BLaER1 (cell line): ENCODE results near the gene CELF3.

Experiments
- H3K27ac ChIP-seq: shearing (Covaris generic); formaldehyde crosslinking; 2 replicates; pipeline ENCODE4 v1.8.1; 2022
- H3K27me3 ChIP-seq: shearing (Covaris generic); formaldehyde crosslinking; 2 replicates; pipeline ENCODE4 v1.8.1; 2022
- H3K36me3 ChIP-seq: shearing (Covaris generic); formaldehyde crosslinking; 2 replicates; pipeline ENCODE4 v1.8.1; 2022
- H3K4me1 ChIP-seq: shearing (Covaris generic); formaldehyde crosslinking; 2 replicates; pipeline ENCODE4 v1.8.1; 2022
- H3K4me2 ChIP-seq: shearing (Covaris generic); formaldehyde crosslinking; 2 replicates; pipeline ENCODE4 v1.8.1; 2022
- H3K4me3 ChIP-seq: shearing (Covaris generic); formaldehyde crosslinking; 2 replicates; pipeline ENCODE4 v1.8.1; 2022
- H3K9ac ChIP-seq: shearing (Covaris generic); formaldehyde crosslinking; 2 replicates; pipeline ENCODE4 v1.8.1; 2022
- H3K9me3 ChIP-seq: shearing (Covaris generic); formaldehyde crosslinking; 2 replicates; pipeline ENCODE4 v1.8.1; 2022
- H4K20me1 ChIP-seq: shearing (Covaris generic); formaldehyde crosslinking; 2 replicates; pipeline ENCODE4 v1.8.1; 2022
- Cebpa-rat ChIP-seq: shearing (Covaris generic); IDR thresholded peaks from 2 replicates; pipeline ENCODE4 v1.8.1; 2022

The CELF3 gene

GRCh38 chr1:151711044-151711800 is 5.4 kb downstream of the CELF3 start:
- TF ChIP-seq Cebpa-rat = no peak
- no peak overlapping the region for H3K9ac ChIP-seq
- H3K4me3 ChIP-seq = no peak overlapping the region
- peaks cover 15% of the 10 kb centered on the region for H3K27me3 ChIP-seq
- H3K4me2 ChIP-seq = peak overlapping the region; percentile 31; the same call in 1 of the 2 replicates
- H3K27ac ChIP-seq = no peak overlapping the region
- H4K20me1 ChIP-seq = no peaks in the 10 kb centered on the region
- H3K36me3 ChIP-seq = no peaks in the 10 kb centered on the region
- peaks cover 59% of the 10 kb centered on the region for H3K4me1 ChIP-seq
- H3K9me3 ChIP-seq = no peaks in the 10 kb centered on the region

- Histone ChIP-seq H3K36me3 (no peaks in the 10 kb centered on the region), H3K9ac (no peak overlapping the region), H3K4me3 (no peak overlapping the region), H3K27ac (no peak overlapping the region), H3K27me3 (peaks cover 6% of the 10 kb centered on the region; the same call in 1 of the 2 replicates), H3K4me1 (peaks cover 68% of the 10 kb centered on the region), H3K9me3 (no peaks in the 10 kb centered on the region), H4K20me1 (no peaks in the 10 kb centered on the region), H3K4me2 (peak overlapping the region; percentile 95)
- no peak for TF ChIP-seq Cebpa-rat
Observed at GRCh38 chr1:151710187-151710840, 6.3 kb downstream of the CELF3 start.

- Histone ChIP-seq H3K9me3 (no peaks in the 10 kb centered on the region), H4K20me1 (no peaks in the 10 kb centered on the region), H3K9ac (no peak overlapping the region; the same call in 1 of the 2 replicates), H3K27me3 (no peaks in the 10 kb centered on the region), H3K36me3 (no peaks in the 10 kb centered on the region), H3K4me1 (peaks cover 83% of the 10 kb centered on the region), H3K27ac (peak overlapping the region; percentile 71), H3K4me3 (no peak overlapping the region), H3K4me2 (peak overlapping the region; percentile 95)
- no peak for TF ChIP-seq Cebpa-rat
Observed at GRCh38 chr1:151708891-151709290, 7.7 kb downstream of the CELF3 start.

- Histone ChIP-seq H3K27ac (peak overlapping the region; percentile 87), H3K36me3 (no peaks in the 10 kb centered on the region)
- TF ChIP-seq Cebpa-rat = no peak
Observed at GRCh38 chr1:151707541-151708065, 9.0 kb downstream of the CELF3 start.

GRCh38 chr1:151706464-151707415 is 9.9 kb downstream of the CELF3 start:
- Histone ChIP-seq H3K27ac (peak overlapping the region; percentile 87), H3K4me3 (0 out of 2 replicates have a peak overlapping the region, but pooled peaks have one; percentile 10), H3K9ac (peak overlapping the region; percentile 57; the same call in 1 of the 2 replicates), H3K36me3 (peaks cover under 1% of the 10 kb centered on the region), H4K20me1 (no peaks in the 10 kb centered on the region), H3K4me2 (peak overlapping the region; percentile 95), H3K4me1 (peaks cover 82% of the 10 kb centered on the region), H3K9me3 (no peaks in the 10 kb centered on the region), H3K27me3 (no peaks in the 10 kb centered on the region)
- no peak for TF ChIP-seq Cebpa-rat

More at GRCh38 chr1:151707541-151708065, 9.0 kb downstream of the CELF3 start:
- H3K9me3 ChIP-seq = no peaks in the 10 kb centered on the region
- no peaks in the 10 kb centered on the region for H4K20me1 ChIP-seq
- H3K4me3 ChIP-seq = no peak overlapping the region
- peaks cover 89% of the 10 kb centered on the region for H3K4me1 ChIP-seq
- H3K9ac ChIP-seq = peak overlapping the region; percentile 57; the same call in 1 of the 2 replicates
- H3K27me3 ChIP-seq = no peaks in the 10 kb centered on the region
- H3K4me2 ChIP-seq = peak overlapping the region; percentile 95

- peak overlapping the region; percentile 87 for H3K27ac ChIP-seq
- H3K9me3 ChIP-seq = no peaks in the 10 kb centered on the region
- H3K27me3 ChIP-seq = no peaks in the 10 kb centered on the region
- peaks cover 9% of the 10 kb centered on the region for H3K36me3 ChIP-seq
- no peak for TF ChIP-seq Cebpa-rat
- no peak overlapping the region for H3K4me3 ChIP-seq
- H3K9ac ChIP-seq = peak overlapping the region; percentile 57; the same call in 1 of the 2 replicates
- no peaks in the 10 kb centered on the region for H4K20me1 ChIP-seq
- H3K4me2 ChIP-seq = peak overlapping the region; percentile 95
- peaks cover 78% of the 10 kb centered on the region for H3K4me1 ChIP-seq
Observed at GRCh38 chr1:151705753-151706463, 10.7 kb downstream of the CELF3 start.

GRCh38 chr1:151705146-151705545 is 11.5 kb downstream of the CELF3 start:
- no peaks in the 10 kb centered on the region for H3K9me3 ChIP-seq
- H3K4me1 ChIP-seq = peaks cover 77% of the 10 kb centered on the region
- H3K9ac ChIP-seq = no peak overlapping the region
- no peaks in the 10 kb centered on the region for H3K27me3 ChIP-seq
- H3K4me2 ChIP-seq = peak overlapping the region; percentile 95
- H3K4me3 ChIP-seq = no peak overlapping the region
- no peaks in the 10 kb centered on the region for H4K20me1 ChIP-seq
- peak overlapping the region; percentile 87 for H3K27ac ChIP-seq
- peaks cover 11% of the 10 kb centered on the region for H3K36me3 ChIP-seq
- no peak for TF ChIP-seq Cebpa-rat

- H3K4me3 ChIP-seq = no peak overlapping the region
- H3K27me3 ChIP-seq = no peaks in the 10 kb centered on the region
- H3K9me3 ChIP-seq = no peaks in the 10 kb centered on the region
- no peak for TF ChIP-seq Cebpa-rat
- peak overlapping the region; percentile 95 for H3K4me2 ChIP-seq
- H3K36me3 ChIP-seq = peaks cover 17% of the 10 kb centered on the region
- peak overlapping the region; percentile 87 for H3K27ac ChIP-seq
- no peaks in the 10 kb centered on the region for H4K20me1 ChIP-seq
- H3K9ac ChIP-seq = peak overlapping the region; percentile 75
- peaks cover 68% of the 10 kb centered on the region for H3K4me1 ChIP-seq
Observed at GRCh38 chr1:151704246-151704645, 12.4 kb downstream of the CELF3 start.
